ENCODE measurements around the gene AKR1C1.
"Not testable (repeated sequence)": the region's sequence is repeated elsewhere in the genome, so short reads cannot be mapped to it uniquely, and the experiment has no call there.

- not testable (repeated sequence) for TF ChIP-seq CTCF (IDR thresholded peaks at IDR 0.05; ENCODE audit: low read length); EZH2 (IDR thresholded peaks at IDR 0.05; ENCODE audit: borderline replicate concordance, low read length)
Measured at GRCh38 chr10:5003127-5004029, 40.2 kb downstream of the AKR1C1 start, which contains the start of gene AKR1C2.

All from OCI-LY1 (cell line).